ENCODE data around the gene COX19. TPM values are rescaled to one million over a fixed set of nuclear protein-coding genes. Genes with fewer than 3 reads are reported as not detected.

Gene COX19
- total RNA-seq, 1 experiment from 2014 or later = 11.6 TPM

- TF ChIP-seq, protein P1, sequence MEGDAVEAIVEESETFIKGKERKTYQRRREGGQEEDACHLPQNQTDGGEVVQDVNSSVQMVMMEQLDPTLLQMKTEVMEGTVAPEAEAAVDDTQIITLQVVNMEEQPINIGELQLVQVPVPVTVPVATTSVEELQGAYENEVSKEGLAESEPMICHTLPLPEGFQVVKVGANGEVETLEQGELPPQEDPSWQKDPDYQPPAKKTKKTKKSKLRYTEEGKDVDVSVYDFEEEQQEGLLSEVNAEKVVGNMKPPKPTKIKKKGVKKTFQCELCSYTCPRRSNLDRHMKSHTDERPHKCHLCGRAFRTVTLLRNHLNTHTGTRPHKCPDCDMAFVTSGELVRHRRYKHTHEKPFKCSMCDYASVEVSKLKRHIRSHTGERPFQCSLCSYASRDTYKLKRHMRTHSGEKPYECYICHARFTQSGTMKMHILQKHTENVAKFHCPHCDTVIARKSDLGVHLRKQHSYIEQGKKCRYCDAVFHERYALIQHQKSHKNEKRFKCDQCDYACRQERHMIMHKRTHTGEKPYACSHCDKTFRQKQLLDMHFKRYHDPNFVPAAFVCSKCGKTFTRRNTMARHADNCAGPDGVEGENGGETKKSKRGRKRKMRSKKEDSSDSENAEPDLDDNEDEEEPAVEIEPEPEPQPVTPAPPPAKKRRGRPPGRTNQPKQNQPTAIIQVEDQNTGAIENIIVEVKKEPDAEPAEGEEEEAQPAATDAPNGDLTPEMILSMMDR (conservative IDR thresholded peaks at IDR 0.05; ENCODE audit: low read depth, low read length) = no peak
- TF ChIP-seq EZH2 (IDR thresholded peaks at IDR 0.05; ENCODE audit: low read length, unreplicated experiment) (no peak), EZH2phosphoT487 (IDR thresholded peaks at IDR 0.05; ENCODE audit: borderline replicate concordance, low read length) (no peak)
Measured at GRCh38 chr7:931871-932650, 43.3 kb downstream of the COX19 start.

GRCh38 chr7:930975-931758 is 44.2 kb downstream of the COX19 start:
- no peak overlapping the region for H3K4me3 ChIP-seq (ENCODE audit: low read length)
- no peak for ATAC-seq

More at GRCh38 chr7:931871-932650, 43.3 kb downstream of the COX19 start:
- no peaks in the 10 kb centered on the region for H3F3A ChIP-seq (ENCODE audit: low read length, unreplicated experiment)
- no TSS peak for BruUV-seq (replicated peaks)
- no peaks in the 10 kb centered on the region for H3K9me3 ChIP-seq (ENCODE audit: low read length)
- no peaks in the 10 kb centered on the region for H3K79me2 ChIP-seq (ENCODE audit: low read length)
- POLR2A ChIA-PET (ENCODE audit: unreplicated experiment) = no interaction called here
- CTCF ChIA-PET = no interaction called here
- ATAC-seq = no peak
- no peaks in the 10 kb centered on the region for H3K9me2 ChIP-seq (replicated peaks; ENCODE audit: low read length)
- H3K9ac ChIP-seq (ENCODE audit: low read length) = no peak overlapping the region
- no peaks in the 10 kb centered on the region for H3K4me1 ChIP-seq (ENCODE audit: insufficient read depth, low read length)
- no peak overlapping the region for H3K4me3 ChIP-seq (ENCODE audit: low read length)
- DNase-seq = no peak
- H2AFZ ChIP-seq (ENCODE audit: low read length) = no peak overlapping the region
- H3K4me2 ChIP-seq (ENCODE audit: low read length) = no peak overlapping the region
- no peak overlapping the region for H3K27ac ChIP-seq (ENCODE audit: low read length)
- H3K27me3 ChIP-seq (ENCODE audit: low read length) = no peaks in the 10 kb centered on the region
- intact Hi-C loops (cut with micrococcal nuclease) = no loop called here
- no peaks in the 10 kb centered on the region for H3K36me3 ChIP-seq (ENCODE audit: low read depth, low read length)
- H4K20me1 ChIP-seq (ENCODE audit: low read length) = no peaks in the 10 kb centered on the region

More at GRCh38 chr7:930975-931758, 44.2 kb downstream of the COX19 start:
- H2AFZ ChIP-seq (ENCODE audit: low read length) = no peak overlapping the region
- H3K36me3 ChIP-seq (ENCODE audit: low read depth, low read length) = no peaks in the 10 kb centered on the region
- H3K79me2 ChIP-seq (ENCODE audit: low read length) = no peaks in the 10 kb centered on the region
- DNase-seq = no peak
- POLR2A ChIA-PET (ENCODE audit: unreplicated experiment) = no interaction called here
- no peaks in the 10 kb centered on the region for H4K20me1 ChIP-seq (ENCODE audit: low read length)
- H3K9me2 ChIP-seq (replicated peaks; ENCODE audit: low read length) = no peaks in the 10 kb centered on the region
- no peaks in the 10 kb centered on the region for H3K27me3 ChIP-seq (ENCODE audit: low read length)
- CTCF ChIA-PET = no interaction called here
- H3F3A ChIP-seq (ENCODE audit: low read length, unreplicated experiment) = no peaks in the 10 kb centered on the region
- H3K9me3 ChIP-seq (ENCODE audit: low read length) = no peaks in the 10 kb centered on the region
- no peak overlapping the region for H3K4me2 ChIP-seq (ENCODE audit: low read length)
- TF ChIP-seq, protein P1 (conservative IDR thresholded peaks at IDR 0.05; ENCODE audit: low read depth, low read length) = no peak
- no peak for TF ChIP-seq EZH2 (IDR thresholded peaks at IDR 0.05; ENCODE audit: low read length, unreplicated experiment)
- H3K27ac ChIP-seq (ENCODE audit: low read length) = no peak overlapping the region
- BruUV-seq (replicated peaks) = no TSS peak
- intact Hi-C loops (cut with micrococcal nuclease) = no loop called here
- no peak overlapping the region for H3K9ac ChIP-seq (ENCODE audit: low read length)
- H3K4me1 ChIP-seq (ENCODE audit: insufficient read depth, low read length) = no peaks in the 10 kb centered on the region

Measured in PC-3 (cell line).